Body of pancreas (tissue), 4 donors: ENCODE data around the gene ZNF605.

Experiments used
- CTCF ChIP-seq, 7 experiments: fragments of 450-650 bp in 4 of 7; fragments of 200-600 bp in 3 of 7; sonication (generic) in 3 of 7; IDR thresholded peaks; one replicate each; pipeline ENCODE4 v1.5.1; 2016 to 2019; ENCODE audit warnings: antibody characterized with exemption in 7 of 7
- POLR2A ChIP-seq, 3 donors: fragments of 450-650 bp; IDR thresholded peaks; one replicate each; pipeline ENCODE4 v1.6.1; 2016; ENCODE audit warnings: antibody characterized with exemption in 3 of 3, mild to moderate bottlenecking in 2 of 3

DNA sequence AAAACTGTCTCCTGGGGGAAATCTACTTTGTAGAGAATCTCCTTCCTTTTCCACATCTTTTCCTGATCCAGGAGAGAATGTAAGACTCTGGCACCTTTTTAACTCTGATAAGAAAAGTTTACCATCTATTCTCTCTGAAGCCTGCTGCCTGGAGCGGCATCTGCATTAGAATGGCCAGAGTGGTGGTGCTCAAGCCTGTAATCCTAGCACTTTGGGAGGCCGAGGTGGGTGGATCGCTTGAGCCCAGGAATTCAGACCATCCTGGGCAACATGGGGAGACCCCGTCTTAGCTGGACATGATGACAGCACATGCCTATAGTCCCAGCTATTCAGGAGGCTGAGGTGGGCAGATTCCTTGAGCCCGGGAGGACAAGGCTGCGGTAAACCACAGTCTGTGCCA is 67.3 kb downstream of the ZNF605 start:
- TF ChIP-seq CTCF (IDR thresholded peaks at IDR 0.05) (no peak), POLR2A (IDR thresholded peaks at IDR 0.05) (no peak)
